ENCODE data around the gene MAP3K7CL.
"Not testable (repeated sequence)": the region's sequence is repeated elsewhere in the genome, so short reads cannot be mapped to it uniquely, and the experiment has no call there.

Gene MAP3K7CL

GRCh38 chr21:29164323-29164942 is 34.0 kb downstream of the MAP3K7CL start:
- peak; percentile 53 for DNase-seq (ENCODE audit: extremely low spot score)
- ChIA-PET CTCF (interaction anchor here (0.5 to 2.3 kb wide), 19 partner anchors 9 to 448 kb away, joined by 3 to 19 read pairs (median 4); no protein-coding TSS in a partner anchor), POLR2A (no interaction called here)
- TF ChIP-seq ELF4 (IDR thresholded peaks at IDR 0.05) (no peak), L3MBTL2 (conservative IDR thresholded peaks at IDR 0.05) (no peak), SUZ12 (IDR thresholded peaks at IDR 0.05) (no peak), NFRKB (IDR thresholded peaks at IDR 0.05) (no peak), CTBP1 (IDR thresholded peaks at IDR 0.05; ENCODE audit: borderline replicate concordance) (no peak), PKNOX1 (IDR thresholded peaks at IDR 0.05) (no peak)

- TF ChIP-seq ZNF384 (IDR thresholded peaks at IDR 0.05) (no peak), SP1 (IDR thresholded peaks at IDR 0.05) (no peak), PKNOX1 (IDR thresholded peaks at IDR 0.05) (no peak), HDGF (IDR thresholded peaks at IDR 0.05; ENCODE audit: borderline replicate concordance) (no peak), FOXK2 (IDR thresholded peaks at IDR 0.05) (no peak), ARNT (IDR thresholded peaks at IDR 0.05) (no peak), TARDBP (IDR thresholded peaks at IDR 0.05) (no peak), ELF4 (IDR thresholded peaks at IDR 0.05) (no peak), FOXA1 (IDR thresholded peaks at IDR 0.05) (no peak), SUZ12 (IDR thresholded peaks at IDR 0.05) (no peak), L3MBTL2 (conservative IDR thresholded peaks at IDR 0.05) (no peak)
- ChIA-PET CTCF (interaction anchor here (1.7 kb wide), 1 partner anchor 7 kb away, joined by 6 read pairs; no protein-coding TSS in a partner anchor), POLR2A (no interaction called here)
- DNase-seq (ENCODE audit: extremely low spot score): no peak
These were observed 35.9 kb downstream of the MAP3K7CL start for GRCh38 chr21:29166323-29166722.

GRCh38 chr21:29166853-29167252 is 36.4 kb downstream of the MAP3K7CL start:
- ChIA-PET POLR2A (no interaction called here), CTCF (no interaction called here)
- DNase-seq (ENCODE audit: extremely low spot score): no peak
- no peak for TF ChIP-seq CTBP1 (IDR thresholded peaks at IDR 0.05; ENCODE audit: borderline replicate concordance)
- TF ChIP-seq FOXA1 (IDR thresholded peaks at IDR 0.05): no peak
- no peak for TF ChIP-seq LEF1 (IDR thresholded peaks at IDR 0.05; ENCODE audit: borderline replicate concordance)
- no peak for TF ChIP-seq FOXK2 (IDR thresholded peaks at IDR 0.05)
- no peak for TF ChIP-seq SUZ12 (IDR thresholded peaks at IDR 0.05)
- TF ChIP-seq PKNOX1 (IDR thresholded peaks at IDR 0.05): no peak

- DNase-seq (ENCODE audit: extremely low spot score); POLR2A ChIA-PET; CTCF ChIA-PET: not testable (repeated sequence)
These were observed 37.0 kb downstream of the MAP3K7CL start for GRCh38 chr21:29167481-29167880.

- POLR2A ChIA-PET: no interaction called here
- no peak for DNase-seq (ENCODE audit: extremely low spot score)
- TF ChIP-seq FOXM1 (IDR thresholded peaks at IDR 0.05; ENCODE audit: borderline replicate concordance) (no peak), BHLHE40 (IDR thresholded peaks at IDR 0.05; ENCODE audit: borderline replicate concordance) (no peak), ELF4 (IDR thresholded peaks at IDR 0.05) (no peak), TARDBP (IDR thresholded peaks at IDR 0.05) (no peak), L3MBTL2 (conservative IDR thresholded peaks at IDR 0.05) (no peak), PKNOX1 (IDR thresholded peaks at IDR 0.05) (no peak), HDGF (IDR thresholded peaks at IDR 0.05; ENCODE audit: borderline replicate concordance) (no peak), SP1 (IDR thresholded peaks at IDR 0.05) (no peak), FOXK2 (IDR thresholded peaks at IDR 0.05) (no peak), LEF1 (IDR thresholded peaks at IDR 0.05; ENCODE audit: borderline replicate concordance) (no peak), SUZ12 (IDR thresholded peaks at IDR 0.05) (no peak), CTBP1 (IDR thresholded peaks at IDR 0.05; ENCODE audit: borderline replicate concordance) (no peak), ARNT (IDR thresholded peaks at IDR 0.05) (no peak), FOXA1 (IDR thresholded peaks at IDR 0.05) (no peak), NFRKB (IDR thresholded peaks at IDR 0.05) (no peak), ZNF384 (IDR thresholded peaks at IDR 0.05) (no peak)
- CTCF ChIA-PET: no interaction called here
These were observed 38.5 kb downstream of the MAP3K7CL start for GRCh38 chr21:29168891-29169315.

GRCh38 chr21:29170944-29171343 is 40.5 kb downstream of the MAP3K7CL start:
- ChIA-PET CTCF (interaction anchor here (0.9 kb wide), 1 partner anchor 26 kb away, joined by 3 read pairs; no protein-coding TSS in a partner anchor), POLR2A (no interaction called here)
- no peak for TF ChIP-seq L3MBTL2 (conservative IDR thresholded peaks at IDR 0.05)
- no peak for TF ChIP-seq NFRKB (IDR thresholded peaks at IDR 0.05)
- no peak for TF ChIP-seq TARDBP (IDR thresholded peaks at IDR 0.05)
- no peak for DNase-seq (ENCODE audit: extremely low spot score)

- CTCF ChIA-PET: interaction anchor here (1.0 kb wide), 1 partner anchor 8 kb away, joined by 3 read pairs; no protein-coding TSS in a partner anchor
- POLR2A ChIA-PET: no interaction called here
- no peak for DNase-seq (ENCODE audit: extremely low spot score)
- TF ChIP-seq NFRKB (IDR thresholded peaks at IDR 0.05) (no peak), FOXM1 (IDR thresholded peaks at IDR 0.05; ENCODE audit: borderline replicate concordance) (no peak), ARNT (IDR thresholded peaks at IDR 0.05) (no peak), FOXA1 (IDR thresholded peaks at IDR 0.05) (no peak), LEF1 (IDR thresholded peaks at IDR 0.05; ENCODE audit: borderline replicate concordance) (no peak), SUZ12 (IDR thresholded peaks at IDR 0.05) (no peak), BHLHE40 (IDR thresholded peaks at IDR 0.05; ENCODE audit: borderline replicate concordance) (no peak), L3MBTL2 (conservative IDR thresholded peaks at IDR 0.05) (no peak), PKNOX1 (IDR thresholded peaks at IDR 0.05) (no peak), CTBP1 (IDR thresholded peaks at IDR 0.05; ENCODE audit: borderline replicate concordance) (no peak), ZNF384 (IDR thresholded peaks at IDR 0.05) (no peak), ELF4 (IDR thresholded peaks at IDR 0.05) (no peak), SP1 (IDR thresholded peaks at IDR 0.05) (no peak), FOXK2 (IDR thresholded peaks at IDR 0.05) (no peak), HDGF (IDR thresholded peaks at IDR 0.05; ENCODE audit: borderline replicate concordance) (no peak), TARDBP (IDR thresholded peaks at IDR 0.05) (no peak)
These were observed 41.8 kb downstream of the MAP3K7CL start for GRCh38 chr21:29172282-29172681.

All from HEK293T (cell line).